HL-60/S4 (cell line): ENCODE results near the gene ARHGAP11A.
"Not testable (repeated sequence)": the region's sequence is repeated elsewhere in the genome, so short reads cannot be mapped to it uniquely, and the experiment has no call there.

Experiments
- in situ Hi-C: fragments of 300-500 bp; cut with MboI; formaldehyde crosslinking; loops from 2 replicates; pipeline ENCODE4 v1.14.3; 2022; ENCODE audit warnings: low sequenced_read_pairs

Gene ARHGAP11A, protein sequence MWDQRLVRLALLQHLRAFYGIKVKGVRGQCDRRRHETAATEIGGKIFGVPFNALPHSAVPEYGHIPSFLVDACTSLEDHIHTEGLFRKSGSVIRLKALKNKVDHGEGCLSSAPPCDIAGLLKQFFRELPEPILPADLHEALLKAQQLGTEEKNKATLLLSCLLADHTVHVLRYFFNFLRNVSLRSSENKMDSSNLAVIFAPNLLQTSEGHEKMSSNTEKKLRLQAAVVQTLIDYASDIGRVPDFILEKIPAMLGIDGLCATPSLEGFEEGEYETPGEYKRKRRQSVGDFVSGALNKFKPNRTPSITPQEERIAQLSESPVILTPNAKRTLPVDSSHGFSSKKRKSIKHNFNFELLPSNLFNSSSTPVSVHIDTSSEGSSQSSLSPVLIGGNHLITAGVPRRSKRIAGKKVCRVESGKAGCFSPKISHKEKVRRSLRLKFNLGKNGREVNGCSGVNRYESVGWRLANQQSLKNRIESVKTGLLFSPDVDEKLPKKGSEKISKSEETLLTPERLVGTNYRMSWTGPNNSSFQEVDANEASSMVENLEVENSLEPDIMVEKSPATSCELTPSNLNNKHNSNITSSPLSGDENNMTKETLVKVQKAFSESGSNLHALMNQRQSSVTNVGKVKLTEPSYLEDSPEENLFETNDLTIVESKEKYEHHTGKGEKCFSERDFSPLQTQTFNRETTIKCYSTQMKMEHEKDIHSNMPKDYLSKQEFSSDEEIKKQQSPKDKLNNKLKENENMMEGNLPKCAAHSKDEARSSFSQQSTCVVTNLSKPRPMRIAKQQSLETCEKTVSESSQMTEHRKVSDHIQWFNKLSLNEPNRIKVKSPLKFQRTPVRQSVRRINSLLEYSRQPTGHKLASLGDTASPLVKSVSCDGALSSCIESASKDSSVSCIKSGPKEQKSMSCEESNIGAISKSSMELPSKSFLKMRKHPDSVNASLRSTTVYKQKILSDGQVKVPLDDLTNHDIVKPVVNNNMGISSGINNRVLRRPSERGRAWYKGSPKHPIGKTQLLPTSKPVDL

DNA sequence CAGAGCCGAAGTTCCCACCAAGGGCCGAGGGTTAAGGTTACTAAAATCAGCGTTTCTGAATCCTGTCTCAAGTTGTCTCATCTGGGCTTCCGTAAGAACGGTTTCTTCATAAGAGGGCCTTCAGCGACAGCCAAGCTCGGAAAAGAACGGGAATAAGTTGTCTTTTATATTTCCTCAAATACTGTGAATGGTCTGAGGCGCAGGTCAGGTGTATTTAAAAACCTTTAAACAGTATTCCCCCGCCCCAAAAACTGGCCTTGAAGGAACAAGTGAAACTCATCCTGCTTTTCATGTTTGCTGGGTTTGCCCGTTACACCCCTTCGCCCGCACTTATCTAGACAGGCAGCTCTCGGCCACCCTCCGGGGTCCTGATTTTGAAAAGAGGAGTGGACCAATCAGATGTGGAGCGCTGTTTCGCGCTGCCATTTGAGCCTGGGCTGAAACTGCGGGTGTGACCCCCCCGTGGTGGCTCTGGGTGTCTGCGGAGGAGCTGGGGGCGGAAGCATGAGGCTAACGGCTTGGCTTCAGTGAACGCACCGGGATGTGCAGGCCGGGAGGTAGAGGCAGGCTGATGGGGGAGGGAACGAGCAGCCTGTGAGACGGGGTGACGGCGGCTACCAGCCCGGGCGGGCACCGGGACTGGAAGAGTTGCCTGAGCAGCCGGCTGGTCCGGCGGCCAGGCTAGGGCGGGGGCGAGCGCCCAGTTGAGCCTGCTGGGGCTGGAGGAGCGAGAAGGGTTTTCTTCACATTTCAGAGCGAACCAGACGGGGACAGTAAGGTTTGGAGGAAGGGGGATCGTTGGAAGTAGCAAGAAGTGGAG lies at the start of gene ARHGAP11A:
Gene ARHGAP11A (plus strand): TSS at position 454 of the 820 bp plus-strand sequence. CDS start 708 bp downstream, outside the sequence.
- in situ Hi-C loops, result not testable (repeated sequence)

DNA sequence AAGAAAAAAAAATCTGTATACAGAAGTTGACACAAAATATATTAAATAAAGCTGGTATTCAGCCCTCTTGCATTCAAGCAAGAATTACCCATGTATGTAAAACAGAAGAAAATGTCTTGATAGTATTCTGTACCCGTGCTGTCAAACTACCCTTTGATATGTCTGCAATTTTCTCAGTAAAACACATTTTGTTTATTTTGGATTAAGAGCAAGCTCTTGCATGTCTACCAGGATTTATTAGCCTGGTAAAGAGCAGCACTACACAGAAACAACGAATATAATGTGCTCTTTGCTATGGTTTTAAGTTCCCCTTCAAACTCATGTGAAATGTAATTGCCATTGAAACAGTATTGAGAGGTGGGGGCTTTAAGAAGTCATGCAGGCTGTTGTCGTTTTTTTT lies 46.3 kb upstream of the ARHGAP11A start:
- in situ Hi-C loops, result not testable (repeated sequence)

DNA sequence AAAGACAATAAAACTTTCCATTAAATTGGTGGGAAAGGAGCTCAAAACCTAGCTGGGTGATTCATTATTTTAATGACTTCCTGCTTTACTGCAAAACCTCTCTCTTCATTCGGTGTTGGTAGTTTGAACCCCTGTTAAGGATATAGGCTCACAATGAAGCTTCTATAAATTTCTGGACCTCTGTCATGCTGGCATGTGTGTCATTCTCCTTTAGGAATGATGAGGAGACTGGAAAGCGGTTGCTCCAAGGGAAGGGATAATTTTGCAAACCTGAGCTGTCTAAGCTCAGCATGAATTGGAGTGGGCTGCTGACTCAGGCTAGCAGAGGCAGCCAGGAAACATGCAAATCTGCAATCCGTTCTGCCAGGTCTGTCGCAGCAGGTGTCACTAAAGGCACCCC lies 36.8 kb upstream of the ARHGAP11A start:
- in situ Hi-C loops, result not testable (repeated sequence)

DNA sequence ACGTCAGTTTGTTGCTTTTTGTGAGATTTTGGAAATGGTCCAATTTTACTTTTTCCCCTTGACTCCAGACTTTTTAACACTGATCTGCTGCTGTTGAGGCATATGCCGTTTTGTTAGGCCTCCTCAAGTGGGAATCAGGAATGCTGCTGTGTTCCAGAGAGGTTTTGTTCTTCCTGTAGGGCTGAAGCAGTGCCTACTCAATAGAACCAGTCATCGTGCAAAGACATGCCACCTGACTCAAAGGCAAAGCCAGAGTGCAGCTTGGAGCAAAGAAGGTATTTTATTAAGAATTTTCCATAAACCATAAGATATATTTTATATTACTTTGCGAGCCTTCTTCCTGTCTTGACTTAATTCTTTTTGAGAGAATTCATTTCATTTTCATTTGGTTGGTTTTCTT lies 29.5 kb upstream of the ARHGAP11A start:
- in situ Hi-C loops, result not testable (repeated sequence)

DNA sequence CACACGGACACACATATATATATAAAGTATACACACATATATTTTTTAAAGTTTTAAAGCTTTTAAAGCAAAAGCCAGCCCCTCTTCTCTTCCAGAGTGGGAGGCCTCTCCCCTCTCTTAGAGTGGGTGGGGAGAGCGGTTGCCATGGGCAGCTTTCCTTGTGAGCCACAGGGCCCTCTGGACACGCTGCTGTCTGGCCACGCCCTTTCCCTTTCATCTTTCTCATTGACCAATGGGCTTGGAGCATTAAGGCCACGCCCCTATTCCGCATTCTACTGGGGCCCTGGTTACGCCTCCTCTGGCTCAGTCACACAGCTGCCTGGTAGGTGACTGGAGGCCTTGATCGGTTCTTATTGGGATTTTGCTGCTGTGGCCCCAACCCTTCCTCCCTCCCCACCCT lies 22.2 kb upstream of the ARHGAP11A start, which contains the start of gene GOLGA8N:
Gene GOLGA8N (plus strand): TSS at position 306 of the 400 bp plus-strand sequence.
- in situ Hi-C loops, result not testable (repeated sequence)

DNA sequence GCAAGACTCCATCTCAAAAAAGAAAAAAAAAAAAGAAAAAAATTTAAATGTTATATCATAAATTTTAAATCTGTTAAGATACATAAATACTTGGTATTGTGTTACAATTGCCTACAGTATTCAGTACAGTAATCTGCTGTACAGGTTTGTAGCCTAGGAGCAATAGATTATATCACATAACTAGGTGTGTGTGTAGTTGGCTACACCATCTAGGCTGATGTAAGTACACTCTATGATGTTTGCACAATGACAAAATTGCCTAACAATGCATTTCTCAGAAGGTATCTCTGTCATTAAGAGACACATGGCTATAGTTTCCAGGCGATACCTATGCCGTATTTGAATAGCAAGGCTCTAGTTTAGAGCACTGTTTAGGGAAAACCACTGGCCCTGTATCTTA lies 5.8 kb upstream of the ARHGAP11A start:
- in situ Hi-C loops, result not testable (repeated sequence)

DNA sequence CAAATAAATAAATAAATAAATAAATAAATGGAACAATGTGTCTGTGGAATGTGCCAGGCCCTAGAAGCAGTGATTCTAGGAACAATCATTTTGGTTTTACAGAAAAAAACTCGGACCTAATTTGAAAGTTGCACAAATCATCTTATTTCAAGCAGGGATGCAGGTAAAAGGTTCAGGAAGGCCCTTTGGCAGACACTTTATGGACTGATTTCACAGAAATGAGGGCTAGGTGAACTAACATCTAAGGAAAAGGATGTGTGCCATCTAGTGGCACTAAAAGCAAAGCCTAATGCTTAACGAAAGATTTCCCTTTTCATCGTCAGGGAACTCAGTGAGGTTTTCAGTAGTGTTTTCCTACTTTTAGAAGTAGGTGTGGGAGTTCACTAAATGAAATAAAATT lies 4.6 kb upstream of the ARHGAP11A start:
- in situ Hi-C loops, result not testable (repeated sequence)

DNA sequence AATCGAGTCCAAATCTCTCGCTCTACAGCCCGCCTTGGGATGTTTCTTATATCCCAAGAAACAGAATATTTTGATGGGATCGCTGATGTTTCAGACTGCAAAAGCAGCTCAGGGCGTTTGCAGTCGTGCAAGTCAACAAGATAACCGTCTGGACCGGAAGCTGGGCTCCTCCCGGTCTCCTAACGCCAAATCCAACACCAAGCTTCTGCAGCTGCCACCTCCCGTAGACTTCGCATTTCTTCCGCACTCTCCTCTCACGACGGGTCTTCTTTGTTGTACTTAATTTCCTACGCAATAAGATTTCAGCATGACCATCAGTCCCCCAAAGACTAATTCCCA lies 623 bp upstream of the ARHGAP11A start:
- in situ Hi-C loops, result not testable (repeated sequence)

DNA sequence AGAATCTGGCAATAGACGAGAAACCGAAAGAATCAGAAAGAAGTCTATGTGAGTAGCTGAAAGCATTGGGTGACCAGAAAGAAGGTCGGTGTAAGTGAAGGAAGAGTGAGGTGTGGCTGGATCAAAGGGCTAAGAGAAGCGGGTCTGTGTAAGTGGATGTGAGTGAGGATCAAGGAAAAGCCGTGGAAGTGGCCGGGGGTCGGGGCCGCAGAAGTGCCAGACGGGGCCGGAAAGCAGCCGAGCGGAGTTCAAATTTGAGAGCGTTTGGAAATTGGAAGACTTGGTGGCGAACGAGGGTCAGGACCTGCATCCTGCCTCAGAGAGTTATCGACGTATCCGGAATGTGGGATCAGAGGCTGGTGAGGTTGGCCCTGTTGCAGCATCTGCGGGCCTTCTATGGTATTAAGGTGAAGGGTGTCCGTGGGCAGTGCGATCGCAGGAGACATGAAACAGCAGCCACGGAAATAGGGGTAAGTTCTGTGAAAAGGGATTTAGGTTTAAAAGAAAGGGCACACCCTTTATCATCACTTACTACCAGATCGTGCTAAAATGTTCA lies 645 bp downstream of the ARHGAP11A start:
- in situ Hi-C loops, result not testable (repeated sequence)

DNA sequence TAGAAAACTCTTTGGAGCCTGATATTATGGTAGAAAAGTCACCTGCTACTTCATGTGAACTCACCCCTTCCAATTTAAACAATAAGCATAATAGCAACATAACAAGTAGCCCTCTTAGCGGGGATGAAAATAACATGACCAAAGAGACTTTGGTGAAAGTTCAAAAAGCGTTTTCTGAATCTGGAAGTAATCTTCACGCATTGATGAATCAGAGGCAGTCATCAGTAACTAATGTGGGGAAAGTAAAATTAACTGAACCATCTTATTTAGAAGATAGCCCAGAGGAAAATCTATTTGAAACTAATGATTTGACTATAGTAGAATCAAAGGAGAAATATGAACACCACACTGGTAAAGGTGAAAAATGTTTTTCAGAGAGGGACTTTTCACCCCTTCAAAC lies 21.1 kb downstream of the ARHGAP11A start:
- in situ Hi-C loops, result no loop called here

DNA sequence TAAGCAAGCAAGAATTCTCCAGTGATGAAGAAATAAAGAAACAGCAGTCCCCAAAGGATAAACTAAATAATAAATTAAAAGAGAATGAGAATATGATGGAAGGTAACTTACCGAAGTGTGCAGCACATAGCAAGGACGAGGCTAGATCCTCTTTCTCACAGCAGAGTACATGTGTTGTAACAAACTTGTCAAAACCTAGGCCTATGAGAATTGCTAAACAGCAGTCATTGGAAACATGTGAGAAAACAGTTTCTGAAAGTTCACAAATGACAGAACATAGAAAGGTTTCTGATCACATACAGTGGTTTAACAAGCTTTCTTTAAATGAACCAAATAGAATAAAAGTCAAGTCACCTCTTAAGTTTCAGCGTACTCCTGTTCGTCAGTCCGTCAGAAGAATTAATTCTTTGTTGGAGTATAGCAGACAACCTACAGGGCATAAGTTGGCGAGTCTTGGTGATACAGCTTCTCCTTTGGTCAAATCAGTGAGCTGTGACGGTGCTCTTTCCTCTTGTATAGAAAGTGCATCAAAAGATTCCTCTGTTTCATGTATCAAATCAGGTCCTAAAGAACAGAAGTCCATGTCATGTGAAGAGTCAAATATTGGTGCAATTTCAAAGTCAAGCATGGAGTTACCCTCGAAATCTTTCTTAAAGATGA lies 21.7 kb downstream of the ARHGAP11A start:
- in situ Hi-C loops, result no loop called here

DNA sequence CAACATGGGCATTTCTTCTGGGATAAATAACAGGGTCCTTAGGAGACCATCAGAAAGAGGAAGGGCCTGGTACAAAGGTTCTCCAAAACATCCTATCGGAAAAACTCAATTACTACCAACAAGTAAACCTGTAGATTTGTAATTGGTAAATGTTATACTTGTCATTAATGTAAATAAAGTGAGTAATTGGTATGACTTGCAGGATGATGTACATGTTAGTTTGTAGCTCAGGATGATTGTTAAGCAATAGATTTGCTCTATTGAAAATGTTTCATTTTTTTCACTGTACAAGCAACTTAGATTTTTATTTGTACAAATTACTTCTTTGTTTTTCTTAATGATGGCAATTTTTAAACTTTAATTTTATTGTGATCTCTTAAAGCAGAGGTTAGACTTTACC lies 22.4 kb downstream of the ARHGAP11A start:
- in situ Hi-C loops, result no loop called here

DNA sequence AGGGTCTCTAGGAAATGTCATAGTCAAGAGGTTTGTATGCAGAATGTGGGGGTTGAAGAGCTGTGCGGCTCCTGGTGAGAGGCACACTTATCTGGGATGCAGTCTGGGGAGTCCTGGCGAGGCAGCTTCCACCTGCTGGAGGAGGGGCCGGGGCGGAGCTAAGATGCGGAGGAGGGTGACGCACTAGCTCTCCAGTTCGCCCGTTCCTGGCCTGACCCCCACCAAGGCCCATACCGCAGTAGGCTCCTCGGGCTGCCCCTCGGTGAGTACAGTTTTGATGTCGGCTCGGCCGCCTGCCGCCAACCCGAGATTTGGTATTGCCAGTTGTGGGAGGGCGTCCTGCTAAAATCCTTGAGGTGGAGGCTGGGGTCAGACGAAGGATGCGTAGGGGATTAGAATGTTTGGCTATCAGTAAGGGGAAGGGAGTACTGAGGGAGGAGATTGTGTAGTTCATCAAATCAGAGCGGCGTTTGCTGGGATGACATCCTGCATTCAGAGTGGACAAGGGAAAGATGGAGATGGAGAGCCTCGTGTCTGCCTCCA lies 26.3 kb downstream of the ARHGAP11A start, which contains the start of gene SCG5:
Gene SCG5 (plus strand): TSS at position 194 of the 543 bp plus-strand sequence. CDS start 1,883 bp downstream, outside the sequence.
- in situ Hi-C loops, result no loop called here

DNA sequence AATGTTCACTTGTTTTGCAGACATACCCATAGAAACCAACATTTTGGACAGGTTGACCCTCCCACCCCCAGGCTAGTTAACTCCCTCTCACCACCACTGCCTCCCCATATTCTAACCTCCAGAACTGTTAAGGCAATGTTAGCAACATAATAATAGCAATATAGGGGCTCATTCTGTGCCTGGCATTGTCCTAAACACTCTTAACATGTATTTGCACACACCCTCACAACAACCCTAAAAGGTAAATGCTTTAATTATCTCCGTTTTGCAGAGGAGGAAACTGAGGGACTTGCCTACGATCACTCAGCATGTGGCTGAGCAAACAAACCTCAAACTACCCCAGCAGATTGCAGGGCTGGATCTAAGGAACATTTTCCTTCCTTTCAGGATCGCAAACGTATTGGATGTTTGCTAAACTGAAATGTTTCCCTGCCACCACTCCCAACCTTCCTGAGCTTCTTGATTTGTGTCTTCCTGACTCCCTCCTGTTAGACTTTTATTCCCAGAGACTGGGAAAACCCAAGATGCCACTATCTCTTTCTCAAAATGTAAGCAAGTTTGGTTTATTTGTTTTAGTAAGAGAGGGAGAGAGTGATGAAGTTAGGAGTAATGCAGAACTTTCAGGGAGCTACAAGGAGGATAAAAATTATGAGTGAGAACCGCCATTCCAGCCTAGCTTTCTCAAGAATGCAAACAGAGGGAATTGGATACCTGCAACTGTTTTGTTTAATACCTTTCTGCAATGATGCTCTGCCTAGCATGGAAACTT lies 27.5 kb downstream of the ARHGAP11A start:
- in situ Hi-C loops, result no loop called here

DNA sequence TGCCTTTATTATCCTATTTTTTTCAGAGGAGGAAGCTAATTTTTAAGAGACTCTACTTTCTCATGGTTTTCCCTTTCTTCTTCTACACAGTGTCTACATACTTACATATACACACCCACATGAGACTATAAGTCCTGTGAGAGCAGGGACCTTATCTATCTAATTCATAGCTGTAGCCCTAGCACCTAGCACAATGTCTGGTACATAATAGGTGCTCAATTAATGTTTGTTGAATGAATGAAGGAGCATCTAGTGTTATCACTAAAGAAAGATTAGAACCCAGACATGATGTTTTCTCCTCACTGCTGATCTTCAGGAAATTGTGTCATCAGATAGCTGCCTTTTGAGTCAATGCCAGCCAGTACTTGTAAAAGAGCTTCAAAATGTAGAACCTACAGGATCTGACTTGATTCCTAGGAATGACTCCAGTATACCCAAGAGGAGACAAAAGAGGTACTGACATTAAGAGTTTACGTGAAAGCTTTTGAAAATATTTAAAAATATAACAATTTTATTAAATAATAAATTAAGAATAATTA lies 28.7 kb downstream of the ARHGAP11A start:
- in situ Hi-C loops, result no loop called here

DNA sequence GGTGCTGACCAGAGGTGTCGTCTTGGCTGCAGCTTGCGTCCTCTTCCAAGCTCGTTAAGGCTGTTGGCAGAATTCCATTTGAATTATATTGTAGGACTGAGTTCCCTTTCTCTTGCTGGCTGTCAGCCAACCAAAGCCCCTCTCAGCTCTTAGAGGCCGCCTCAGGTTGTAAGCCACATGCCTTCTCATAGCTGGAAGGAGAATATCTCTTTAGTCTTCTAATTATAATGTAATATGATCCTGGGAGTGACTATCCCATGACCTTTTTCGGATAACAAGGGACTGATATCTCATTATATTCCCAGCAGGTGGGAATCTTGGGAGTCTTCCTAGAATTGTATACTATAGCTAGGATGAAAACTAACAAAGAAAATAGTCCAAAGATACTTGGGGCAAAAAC lies 31.0 kb downstream of the ARHGAP11A start:
- in situ Hi-C loops, result no loop called here

DNA sequence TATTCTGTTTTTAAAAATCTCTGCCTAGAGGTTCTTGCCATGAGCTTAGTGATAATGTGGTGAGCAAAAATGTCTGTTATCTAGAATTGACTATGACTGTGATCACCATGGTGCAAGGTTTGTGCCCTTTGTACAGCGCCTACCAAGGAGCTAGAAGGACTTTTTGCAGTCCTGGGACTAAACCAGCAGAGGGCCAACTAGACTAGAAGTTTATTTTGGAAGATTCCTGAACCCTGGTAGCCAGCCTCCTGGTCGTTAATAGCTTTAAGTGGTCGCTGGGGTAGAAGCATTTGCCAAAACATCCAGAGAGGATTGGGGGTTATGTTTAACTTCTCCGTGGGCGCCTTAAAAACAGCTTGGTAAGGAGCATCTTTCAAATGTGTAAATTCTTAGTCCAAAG lies 34.0 kb downstream of the ARHGAP11A start:
- in situ Hi-C loops, result no loop called here

DNA sequence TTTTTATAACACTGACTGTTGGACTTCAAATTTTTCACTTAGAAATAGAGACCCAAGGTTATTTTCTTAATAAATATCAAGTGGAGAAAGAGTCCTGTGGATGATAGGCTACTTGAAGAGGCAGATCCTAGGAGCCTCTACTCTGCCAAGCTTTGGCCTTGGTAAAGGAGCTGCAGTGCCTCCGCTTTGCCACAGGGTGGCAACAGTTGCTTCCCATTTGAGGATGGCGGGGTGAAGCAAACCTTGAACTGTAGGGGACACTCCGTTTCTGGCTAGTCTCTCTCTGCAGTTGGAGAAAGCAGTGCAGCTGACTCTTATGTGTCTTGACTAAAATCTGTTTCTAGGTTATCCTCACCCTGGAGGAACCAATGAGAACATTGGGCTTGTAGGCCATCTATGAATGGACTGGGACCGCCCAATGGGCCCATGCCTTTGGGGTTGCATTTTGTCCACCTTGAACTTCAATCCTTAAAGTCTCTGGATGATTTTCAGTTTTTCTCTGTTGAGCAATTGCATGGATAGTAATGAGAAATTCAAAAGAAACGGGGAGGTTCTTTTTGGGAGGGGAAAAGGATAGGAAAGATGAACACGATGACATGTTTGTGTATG lies 36.0 kb downstream of the ARHGAP11A start:
- in situ Hi-C loops, result no loop called here
